ENCODE measurements around the gene DLGAP1.

Gene DLGAP1

DNA sequence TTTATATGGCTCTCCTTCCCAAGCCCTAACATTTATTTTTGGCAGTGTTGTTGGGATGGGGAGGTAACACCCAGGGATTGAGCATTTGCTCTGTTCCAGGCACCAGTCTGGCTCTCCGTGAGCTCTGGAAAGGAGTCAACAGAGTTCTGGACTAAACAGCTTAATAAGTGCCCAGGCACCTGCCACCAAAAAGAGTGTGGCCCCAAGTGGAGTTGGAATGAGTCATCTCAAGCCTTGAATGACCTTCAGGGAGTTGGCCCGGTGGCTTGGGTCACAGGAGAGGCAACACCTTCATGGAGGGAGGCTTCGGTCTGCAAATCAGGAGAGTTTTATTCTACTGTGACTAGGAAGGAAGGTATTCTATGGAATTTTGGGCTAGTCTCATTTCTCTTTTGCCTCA lies 203.2 kb downstream of the DLGAP1 start:
- no peaks in the 10 kb centered on the region for H3K36me3 ChIP-seq
- no peak for TF ChIP-seq CTCF (IDR thresholded peaks at IDR 0.05)
- H3K9me3 ChIP-seq, result no peaks in the 10 kb centered on the region
- no peak overlapping the region for H3K4me3 ChIP-seq (ENCODE audit: low read depth in 1 of 2, low read length in 1 of 2)
- H3K4me1 ChIP-seq (ENCODE audit: control insufficient read depth in 1 of 2, insufficient read depth in 1 of 2, low read depth in 1 of 2, low read length in 1 of 2), result no peaks in the 10 kb centered on the region
- no peaks in the 10 kb centered on the region for H3K27me3 ChIP-seq
- H3K27ac ChIP-seq, result no peak overlapping the region

DNA sequence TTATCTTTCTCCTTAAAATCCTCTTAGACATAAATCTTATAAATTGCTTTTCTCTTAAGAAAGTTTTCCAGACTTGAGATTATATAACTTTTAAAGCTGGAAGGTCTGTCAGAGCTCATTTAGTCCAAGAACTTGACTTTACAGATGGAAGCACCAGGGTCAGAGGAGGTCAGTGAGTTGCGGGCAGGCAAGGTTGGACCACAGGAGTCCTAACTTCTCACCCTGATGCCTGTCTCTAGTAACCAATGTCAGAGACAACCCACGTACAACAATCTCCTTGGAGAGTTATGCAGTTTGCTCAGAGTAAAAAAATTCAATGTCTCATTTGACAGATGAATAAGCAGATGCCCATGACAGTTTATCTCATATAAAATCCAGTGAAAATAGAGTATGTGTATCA lies 203.9 kb downstream of the DLGAP1 start:
- TF ChIP-seq CTCF (IDR thresholded peaks at IDR 0.05), result no peak
- H3K27ac ChIP-seq, result no peak overlapping the region
- H3K4me1 ChIP-seq (ENCODE audit: control insufficient read depth in 1 of 2, insufficient read depth in 1 of 2, low read depth in 1 of 2, low read length in 1 of 2), result no peaks in the 10 kb centered on the region
- no peaks in the 10 kb centered on the region for H3K9me3 ChIP-seq
- H3K36me3 ChIP-seq, result no peaks in the 10 kb centered on the region
- H3K4me3 ChIP-seq (ENCODE audit: low read depth in 1 of 2, low read length in 1 of 2), result no peak overlapping the region
- no peaks in the 10 kb centered on the region for H3K27me3 ChIP-seq

DNA sequence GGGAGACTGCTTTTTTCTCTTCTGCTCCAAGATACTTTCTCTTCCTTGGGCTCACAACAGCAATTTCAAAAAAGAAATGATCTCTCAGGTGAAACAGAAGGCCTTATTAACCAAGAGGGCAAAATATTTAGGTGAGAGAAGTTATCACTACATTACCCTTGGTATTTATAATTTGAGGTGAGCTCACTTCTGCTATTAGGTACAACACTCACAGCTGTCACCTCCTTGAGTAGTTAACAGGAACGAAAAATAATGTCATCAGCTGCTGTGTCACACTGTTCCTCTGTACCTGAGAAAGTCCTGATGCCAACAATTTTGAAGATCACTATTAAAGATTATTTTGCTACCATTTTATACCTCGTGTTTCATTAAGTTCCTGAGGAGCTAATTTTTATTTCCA lies 205.0 kb downstream of the DLGAP1 start:
- Histone ChIP-seq H3K9me3 (no peaks in the 10 kb centered on the region), H3K27ac (no peak overlapping the region), H3K36me3 (no peaks in the 10 kb centered on the region), H3K4me1 (ENCODE audit: control insufficient read depth in 1 of 2, insufficient read depth in 1 of 2, low read depth in 1 of 2, low read length in 1 of 2) (no peaks in the 10 kb centered on the region), H3K4me3 (ENCODE audit: low read depth in 1 of 2, low read length in 1 of 2) (no peak overlapping the region), H3K27me3 (no peaks in the 10 kb centered on the region)
- no peak for TF ChIP-seq CTCF (IDR thresholded peaks at IDR 0.05)

DNA sequence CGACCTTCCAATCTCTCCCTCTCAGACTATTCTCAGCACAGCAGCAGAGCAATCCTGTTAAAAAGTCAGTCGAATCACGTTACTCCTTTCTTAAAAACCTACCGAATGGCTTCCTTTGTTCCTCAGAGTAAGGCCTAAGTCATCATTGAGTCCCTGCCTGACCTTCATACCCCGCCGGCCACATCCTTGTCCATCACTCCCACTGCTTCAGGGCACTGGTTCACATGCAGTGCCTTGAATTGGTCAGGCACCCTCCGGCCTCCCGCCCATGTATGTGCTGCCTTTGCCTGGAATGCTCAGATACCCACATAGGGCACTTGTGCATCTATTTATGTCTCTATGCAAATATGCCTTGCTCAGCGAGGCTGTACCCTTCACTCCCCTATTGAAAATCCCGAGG lies 206.4 kb downstream of the DLGAP1 start:
- TF ChIP-seq CTCF (IDR thresholded peaks at IDR 0.05), result no peak
- no peak overlapping the region for H3K4me3 ChIP-seq (ENCODE audit: low read depth in 1 of 2, low read length in 1 of 2)

DNA sequence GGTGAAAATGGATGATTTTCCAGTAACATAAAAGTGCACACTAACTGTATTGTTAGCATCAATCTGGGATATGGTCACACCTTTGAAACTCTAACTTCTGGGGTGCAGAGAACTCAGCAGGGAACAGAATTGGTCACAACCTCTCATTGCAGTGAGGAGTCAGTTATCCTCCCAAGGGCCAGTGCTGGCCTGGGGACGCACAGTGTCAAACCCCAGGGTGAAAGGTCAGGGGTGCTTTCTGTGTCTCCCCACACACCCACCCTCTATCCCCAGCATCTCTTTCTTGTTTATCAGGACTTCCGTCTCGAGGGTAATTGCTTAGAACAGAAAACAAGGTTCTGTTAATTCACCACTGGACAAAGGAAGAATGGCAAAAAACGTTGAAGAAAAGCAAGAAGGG lies 208.7 kb downstream of the DLGAP1 start:
- Histone ChIP-seq H3K36me3 (no peaks in the 10 kb centered on the region), H3K27me3 (no peaks in the 10 kb centered on the region)

More for the DNA sequence above, 206.4 kb downstream of the DLGAP1 start:
- no peaks in the 10 kb centered on the region for H3K27me3 ChIP-seq
- H3K9me3 ChIP-seq, result no peaks in the 10 kb centered on the region
- no peaks in the 10 kb centered on the region for H3K4me1 ChIP-seq (ENCODE audit: control insufficient read depth in 1 of 2, insufficient read depth in 1 of 2, low read depth in 1 of 2, low read length in 1 of 2)
- H3K27ac ChIP-seq, result no peak overlapping the region
- H3K36me3 ChIP-seq, result no peaks in the 10 kb centered on the region

More for the DNA sequence above, 208.7 kb downstream of the DLGAP1 start:
- Histone ChIP-seq H3K27ac (no peak overlapping the region), H3K4me3 (ENCODE audit: low read depth in 1 of 2, low read length in 1 of 2) (no peak overlapping the region), H3K4me1 (ENCODE audit: control insufficient read depth in 1 of 2, insufficient read depth in 1 of 2, low read depth in 1 of 2, low read length in 1 of 2) (no peaks in the 10 kb centered on the region), H3K9me3 (no peaks in the 10 kb centered on the region)
- no peak for TF ChIP-seq CTCF (IDR thresholded peaks at IDR 0.05)

Measured in neutrophil (primary cell).